Stromal cell of bone marrow (primary cell): Measurements from ENCODE around the gene PTPRD.
A peak's percentile ranks its signal among the peaks of the same experiment; 100 is the strongest.

Source experiments
- DNase-seq: peaks from one replicate; pipeline ENCODE4 v3.0.0-alpha.2; 2012; ENCODE audit warnings: low read depth

The PTPRD gene

DNA sequence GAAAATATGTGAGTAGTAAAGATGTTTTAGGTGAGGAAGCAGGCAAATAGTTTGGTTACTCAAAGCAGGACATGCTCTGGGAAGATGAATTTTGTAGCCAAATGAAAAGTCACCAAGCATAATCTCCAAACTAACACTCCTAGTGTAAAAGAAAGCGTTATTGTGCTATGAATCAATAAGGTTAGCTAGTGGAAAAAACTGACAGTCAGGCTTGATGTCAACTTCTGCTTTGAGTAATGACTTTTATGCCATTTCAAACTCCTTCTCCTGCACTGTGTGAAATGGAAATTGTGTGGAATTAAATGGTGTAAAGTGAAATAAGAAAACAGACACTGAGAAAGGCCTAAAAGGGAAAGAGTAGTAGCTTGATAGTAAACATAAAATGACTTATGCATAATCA lies 2176.0 kb downstream of the PTPRD start:
- DNase-seq = no peak

- DNase-seq = no peak
These were observed 2178.2 kb downstream of the PTPRD start for GRCh38 chr9:8434621-8435020.

DNA sequence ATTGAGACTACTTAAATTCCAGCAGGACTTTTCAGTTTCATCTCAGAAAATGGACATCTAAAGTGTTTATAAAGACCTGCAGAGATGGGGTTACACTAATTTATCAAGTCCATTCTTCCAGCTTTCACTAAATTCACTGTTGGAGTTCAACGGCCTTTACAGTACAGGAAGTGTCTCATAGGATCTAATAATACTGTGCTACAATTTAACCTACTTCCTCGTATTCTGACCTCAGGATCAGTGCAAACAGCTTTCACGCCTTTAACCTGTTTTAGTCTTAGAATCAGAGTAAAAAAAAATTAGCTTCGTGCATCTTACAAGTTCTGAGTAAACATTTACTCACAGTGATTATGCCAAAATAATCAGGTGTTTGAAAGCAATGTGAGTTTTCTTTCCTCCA lies 2180.6 kb downstream of the PTPRD start:
- no peak for DNase-seq

GRCh38 chr9:8431505-8431904 lies 2181.3 kb downstream of the PTPRD start:
- no peak for DNase-seq

DNA sequence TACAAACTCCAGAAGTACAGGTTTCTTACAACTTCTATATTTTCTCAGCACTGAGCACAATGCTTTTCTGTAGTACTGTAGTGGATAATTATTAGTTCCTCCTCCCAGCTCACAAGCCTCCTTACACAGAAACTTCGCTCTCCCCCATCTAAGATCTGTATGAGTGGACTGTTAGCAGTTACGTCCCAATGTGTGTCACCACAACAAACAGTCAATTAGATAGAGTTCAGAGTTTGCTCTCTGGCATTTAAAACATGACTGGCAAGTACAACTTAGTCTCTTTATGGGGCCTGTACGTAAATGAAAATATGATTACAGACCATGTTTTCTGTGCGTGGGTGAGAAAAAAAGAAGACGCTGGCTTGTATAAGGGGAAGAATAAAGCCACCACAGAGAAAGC lies 2181.9 kb downstream of the PTPRD start:
- DNase-seq = no peak

GRCh38 chr9:8429768-8430167 lies 2183.0 kb downstream of the PTPRD start:
- no peak for DNase-seq

- DNase-seq = no peak
These were observed 2183.6 kb downstream of the PTPRD start for GRCh38 chr9:8429157-8429556.

DNA sequence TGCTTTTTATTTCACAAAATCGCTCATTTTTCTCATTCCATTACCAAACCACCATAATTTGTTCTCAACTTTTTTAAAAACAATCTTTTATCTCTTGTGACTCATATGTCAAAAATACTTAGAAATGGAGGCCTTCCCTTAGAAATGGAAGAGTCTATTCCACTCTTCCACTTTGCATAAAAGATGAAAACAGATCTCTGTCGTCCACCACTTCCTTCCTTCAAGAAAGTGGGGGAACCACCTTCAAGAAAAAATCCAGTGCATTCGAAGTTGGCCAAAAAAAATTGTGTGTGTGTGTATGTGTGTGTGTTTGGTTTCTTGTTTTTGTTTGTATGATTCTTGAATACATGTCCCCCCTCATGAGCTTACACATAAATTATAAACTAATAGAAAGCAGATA lies 2184.4 kb downstream of the PTPRD start:
- DNase-seq = no peak

- DNase-seq = no peak
These were observed 2187.9 kb downstream of the PTPRD start for GRCh38 chr9:8424786-8425410.

GRCh38 chr9:8420416-8420815 lies 2192.4 kb downstream of the PTPRD start:
- DNase-seq = no peak

DNA sequence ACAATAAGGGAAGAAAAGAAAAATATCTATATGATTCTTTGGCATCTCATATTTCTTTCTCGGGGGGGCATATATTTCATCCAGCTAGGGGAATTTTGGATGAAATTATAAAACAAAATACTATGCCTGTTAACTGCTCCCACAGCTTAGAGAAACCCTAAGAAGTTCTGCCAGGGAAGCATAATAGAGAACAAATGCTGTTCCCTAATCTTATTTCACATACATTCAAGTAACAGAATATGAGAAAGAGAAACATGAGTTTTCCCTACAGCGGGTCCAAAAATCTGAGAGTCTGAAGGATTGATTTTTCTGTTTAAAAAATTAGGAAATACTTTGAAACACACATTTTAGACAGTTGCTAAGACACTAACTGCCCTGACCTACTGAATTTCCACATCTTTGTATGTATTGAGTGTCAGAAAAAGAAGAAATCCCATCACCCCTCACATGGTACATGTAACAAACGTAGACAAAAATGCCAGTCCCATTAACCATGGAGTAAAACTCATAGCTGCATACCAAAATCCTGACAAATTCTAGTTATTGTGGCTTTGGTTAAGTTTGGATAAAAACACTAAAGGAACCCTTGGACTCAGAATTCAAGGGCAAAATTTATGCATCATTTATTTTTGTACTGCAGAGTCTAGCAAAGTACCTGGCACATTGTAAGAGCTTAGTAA lies 2193.1 kb downstream of the PTPRD start:
- peak; percentile 55 for DNase-seq

- no peak for DNase-seq
These were observed 2195.5 kb downstream of the PTPRD start for GRCh38 chr9:8417341-8417740.

GRCh38 chr9:8412327-8412726 lies 2200.5 kb downstream of the PTPRD start:
- no peak for DNase-seq

DNA sequence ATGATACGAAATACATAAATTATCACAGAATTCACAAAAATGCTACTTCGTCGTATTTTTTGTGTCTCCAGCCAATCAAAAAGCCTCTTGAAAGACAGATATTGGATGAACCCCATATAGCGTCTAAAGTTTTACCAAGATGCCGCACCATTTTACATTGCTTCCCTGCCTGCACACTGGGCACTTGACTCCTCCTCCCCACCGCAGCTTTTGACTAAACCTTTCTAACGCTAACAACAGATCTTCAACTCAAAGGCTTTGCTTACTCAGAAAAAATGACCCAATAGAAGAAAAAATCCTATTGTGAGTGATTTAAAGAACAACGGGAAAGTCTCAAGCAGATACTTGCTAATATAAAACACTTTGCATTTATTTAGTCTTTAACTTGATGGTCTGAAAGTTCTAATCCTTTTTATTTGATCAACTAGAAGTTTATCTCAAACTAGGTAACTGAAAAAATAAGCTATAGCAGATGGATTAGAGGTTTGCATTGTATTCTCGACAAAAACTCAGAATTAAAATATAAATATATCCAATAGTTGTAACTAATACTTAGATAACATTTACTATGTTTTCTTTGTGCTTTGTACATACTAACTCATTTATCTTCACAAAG lies 2204.1 kb downstream of the PTPRD start:
- DNase-seq = no peak

GRCh38 chr9:8401961-8402705 lies 2210.7 kb downstream of the PTPRD start:
- DNase-seq = no peak

DNA sequence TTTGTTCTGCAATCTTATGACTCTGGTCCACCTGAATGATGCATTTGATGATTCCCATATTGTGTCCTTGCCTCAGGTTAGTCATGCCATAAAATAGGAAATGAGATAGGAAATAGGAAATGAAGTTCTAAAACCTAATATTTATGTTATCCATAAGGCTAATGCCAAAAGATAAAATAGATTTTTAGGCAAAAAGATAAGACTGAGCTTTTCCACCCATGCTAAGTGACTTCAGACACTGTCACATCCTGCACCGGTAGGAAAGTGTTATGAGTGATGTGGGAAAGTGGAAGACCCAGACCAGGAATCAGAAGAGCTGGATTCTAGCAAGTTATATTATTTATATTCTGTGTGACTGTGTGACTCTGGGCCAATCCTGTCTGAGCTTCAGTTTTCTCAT lies 2212.4 kb downstream of the PTPRD start:
- no peak for DNase-seq

GRCh38 chr9:8395022-8395421 lies 2217.8 kb downstream of the PTPRD start:
- DNase-seq = no peak

- no peak for DNase-seq
These were observed 2218.5 kb downstream of the PTPRD start for GRCh38 chr9:8394341-8394740.

GRCh38 chr9:8392866-8393265 lies 2219.9 kb downstream of the PTPRD start:
- no peak for DNase-seq

DNA sequence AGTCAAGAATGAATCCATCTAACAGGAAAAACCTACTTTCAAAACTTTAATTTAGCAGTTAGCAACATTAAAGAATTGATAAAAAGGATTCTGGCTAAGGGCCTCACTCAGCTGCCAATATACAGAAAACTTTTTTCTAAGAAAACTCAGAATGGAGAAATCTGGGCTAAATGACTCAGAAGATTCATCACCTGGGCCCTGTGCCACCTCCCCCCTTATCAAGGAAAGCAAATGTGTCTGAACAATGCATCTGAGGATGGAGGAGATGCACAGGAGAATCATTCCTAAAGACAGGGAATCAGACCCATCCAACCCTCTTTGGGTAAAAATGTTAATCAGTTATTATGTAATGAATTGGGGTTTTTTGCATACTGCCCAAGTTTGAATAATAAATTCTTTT lies 2221.2 kb downstream of the PTPRD start:
- DNase-seq = no peak

- no peak for DNase-seq
These were observed 2221.7 kb downstream of the PTPRD start for GRCh38 chr9:8391132-8391531.

DNA sequence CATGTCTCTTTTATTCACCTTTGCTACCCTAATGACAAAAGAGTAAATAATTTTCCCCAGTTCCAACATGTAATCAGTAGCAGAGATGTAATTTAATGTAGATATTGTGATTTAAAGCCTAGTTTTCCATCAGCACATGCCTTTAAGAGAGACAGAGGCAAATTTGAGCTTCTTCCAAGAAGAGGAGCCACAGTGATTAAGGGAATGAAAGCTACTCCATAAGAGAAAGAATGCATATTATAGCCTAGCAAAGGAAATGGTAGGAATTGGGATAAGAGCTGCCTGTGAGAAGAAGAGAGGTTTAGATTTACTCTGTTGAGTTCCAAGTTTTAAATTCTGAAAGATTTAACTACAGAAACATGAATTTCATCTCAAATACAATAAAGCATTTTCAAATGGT lies 2222.2 kb downstream of the PTPRD start:
- DNase-seq = no peak

DNA sequence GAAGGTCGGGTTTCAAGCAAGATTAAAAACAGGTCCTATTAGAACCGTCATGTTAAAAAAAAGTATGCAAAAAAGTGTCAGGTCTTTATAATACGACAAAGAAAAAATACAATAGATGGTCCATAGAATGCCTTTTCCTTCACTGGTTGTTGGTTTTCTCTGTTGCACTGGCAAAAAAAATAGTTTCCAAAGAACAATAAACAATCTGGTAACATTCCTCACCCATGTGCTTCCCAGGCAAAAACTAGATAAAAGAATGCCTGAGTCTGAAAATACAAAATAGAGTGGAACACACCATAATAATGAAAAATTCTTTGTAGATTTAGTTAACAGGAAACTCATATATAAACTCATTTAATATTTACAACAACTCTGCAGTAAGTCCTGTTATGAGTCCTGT lies 2223.3 kb downstream of the PTPRD start:
- no peak for DNase-seq
